HCT116 (cell line): ENCODE results near the gene HSD17B1. TPM values are rescaled to one million over a fixed set of nuclear protein-coding genes. Genes with fewer than 3 reads are reported as not detected.

ENCODE experiments used
- ATAC-seq: fragments of 200-7000 bp; cut with Tn5 transposase; 2 replicates; pipeline ENCODE4 v1.9.1; 2020; ENCODE audit warnings: mild to moderate bottlenecking, moderate library complexity
- BruUV-seq: library from RNA; stranded (reverse); fragments of 400-500 nt; replicated peaks from 2 replicates; lab custom pipeline; 2021; lab: Mats Ljungman, UMichigan
- CTCF ChIA-PET: fragments of 300-600 bp; sonication (Branson Sonifier 250); formaldehyde crosslinking; loops from one replicate; lab custom pipeline; 2021; ENCODE audit warnings: antibody characterized with exemption; lab: Charles Lee
- POLR2A ChIA-PET: fragments of 300-600, 350-600 bp; sonication (Branson Sonifier 250); formaldehyde crosslinking; loops from one replicate; lab custom pipeline; 2021; ENCODE audit warnings: antibody characterized with exemption; lab: Charles Lee
- RAD21 ChIA-PET, 2 experiments: fragments of 300-600 bp; sonication (Branson Sonifier 250); formaldehyde crosslinking; loops; one replicate each; lab custom pipeline; 2023; ENCODE audit warnings: low total read pairs in 2 of 2; ENCODE audit not compliant: uncharacterized antibody in 2 of 2, unreplicated experiment in 2 of 2, low non-redundant PET in 1 of 2; lab: Charles Lee
- DNase-seq: peaks from one replicate; pipeline ENCODE4 v3.0.0-alpha.2; 2010; ENCODE audit warnings: low read depth, low spot score
- H2AFZ ChIP-seq: fragments of 200-600 bp; shearing (Covaris generic), sonication (generic); 2 replicates; pipeline ENCODE4 v1.6.1; 2017; ENCODE audit warnings: low read depth, mixed run types, mixed read lengths, antibody characterized with exemption, low read length; ENCODE audit not compliant: poor library complexity, severe bottlenecking
- H3K27ac ChIP-seq: 2 replicates; pipeline ENCODE4 v1.5.1; 2012; ENCODE audit warnings: low read depth, low read length
- H3K27me3 ChIP-seq: fragments of 200-600 bp; sonication (generic); 2 replicates; pipeline ENCODE4 v1.6.1; 2016; ENCODE audit warnings: mixed run types, low read length, mixed read lengths; ENCODE audit not compliant: insufficient read depth
- H3K36me3 ChIP-seq, 2 experiments: fragments of 200-500 bp in 1 of 2; fragments of 200-600 bp in 1 of 2; sonication (Bioruptor generic) in 1 of 2; sonication (generic) in 1 of 2; 2 replicates each; pipeline versions ENCODE4 v1.5.1 to v1.6.1; 2014 to 2016; ENCODE audit warnings: low read length in 2 of 2, inconsistent platforms in 1 of 2, mixed read lengths in 1 of 2, mixed run types in 1 of 2; ENCODE audit not compliant: insufficient read depth in 2 of 2, control insufficient read depth in 1 of 2
- H3K4me1 ChIP-seq, 2 experiments: fragments of 200-600 bp in 1 of 2; sonication (generic) in 1 of 2; 2 replicates each; pipeline versions ENCODE4 v1.5.1 to v1.6.1; 2012 to 2017; ENCODE audit warnings: low read length in 2 of 2, inconsistent platforms in 1 of 2, mild to moderate bottlenecking in 1 of 2, mixed read lengths in 1 of 2, mixed run types in 1 of 2, moderate library complexity in 1 of 2; ENCODE audit not compliant: insufficient read depth in 2 of 2, control insufficient read depth in 1 of 2
- H3K4me2 ChIP-seq: fragments of 200-600 bp; sonication (generic); 2 replicates; pipeline ENCODE4 v1.6.1; 2017; ENCODE audit warnings: mixed run types, low read length, mixed read lengths
- H3K4me3 ChIP-seq, 2 experiments: fragments of 200-600 bp in 1 of 2; sonication (generic) in 1 of 2; replicated peaks in 1 of 2; 2 replicates each; pipeline ENCODE4 v1.5.1; 2011 to 2016; ENCODE audit warnings: low read length in 2 of 2, control low read depth in 1 of 2, low read depth in 1 of 2, mild to moderate bottlenecking in 1 of 2, mixed read lengths in 1 of 2, mixed run types in 1 of 2
- H3K79me2 ChIP-seq: fragments of 200-600 bp; sonication (generic); 2 replicates; pipeline ENCODE4 v1.6.1; 2017; ENCODE audit warnings: mild to moderate bottlenecking, mixed run types, low read length, moderate library complexity, mixed read lengths; ENCODE audit not compliant: insufficient read depth
- H3K9ac ChIP-seq: fragments of 200-600 bp; sonication (generic); 2 replicates; pipeline ENCODE4 v1.6.1; 2016; ENCODE audit warnings: low read length, mixed read lengths
- H3K9me2 ChIP-seq: fragments of 200-600 bp; sonication (generic), shearing (Covaris generic); 2 replicates; pipeline ENCODE4 v1.6.1; 2017; ENCODE audit warnings: mixed run types, mild to moderate bottlenecking, moderate library complexity; ENCODE audit not compliant: insufficient read depth
- H3K9me3 ChIP-seq, 2 experiments: fragments of 200-500 bp in 1 of 2; fragments of 200-600 bp in 1 of 2; sonication (Bioruptor generic) in 1 of 2; sonication (generic) in 1 of 2; 2 replicates each; pipeline ENCODE4 v1.6.1; 2014 to 2017; ENCODE audit warnings: low read length in 2 of 2, mixed read lengths in 2 of 2, inconsistent platforms in 1 of 2, low read depth in 1 of 2, mild to moderate bottlenecking in 1 of 2, mixed run types in 1 of 2, moderate library complexity in 1 of 2; ENCODE audit not compliant: control insufficient read depth in 1 of 2, insufficient read depth in 1 of 2
- H4K20me1 ChIP-seq: fragments of 200-600 bp; sonication (generic), shearing (Covaris generic); 2 replicates; pipeline ENCODE4 v1.6.1; 2017; ENCODE audit warnings: mixed run types, mild to moderate bottlenecking, moderate library complexity; ENCODE audit not compliant: insufficient read depth
- CEBPB ChIP-seq: IDR thresholded peaks from 2 replicates; pipeline ENCODE4 v1.6.1; 2012; ENCODE audit warnings: low read depth
- EGR1 ChIP-seq: IDR thresholded peaks from 2 replicates; pipeline ENCODE4 v1.6.1; 2012; ENCODE audit warnings: low read depth
- ELF1 ChIP-seq: IDR thresholded peaks from 2 replicates; pipeline ENCODE4 v1.6.1; 2012; ENCODE audit warnings: low read depth, borderline replicate concordance
- EZH2 ChIP-seq: fragments of 200-600 bp; sonication (generic); IDR thresholded peaks from 2 replicates; pipeline ENCODE4 v1.6.1; 2017; ENCODE audit warnings: antibody characterized with exemption, mixed run types
- EZH2phosphoT487 ChIP-seq: fragments of 200-600 bp; IDR thresholded peaks from 2 replicates; pipeline ENCODE4 v1.6.1; 2018; ENCODE audit warnings: antibody characterized with exemption, borderline replicate concordance
- JUND ChIP-seq: IDR thresholded peaks from 2 replicates; pipeline ENCODE4 v1.6.1; 2012
- MAX ChIP-seq: IDR thresholded peaks from 2 replicates; pipeline ENCODE4 v1.6.1; 2012
- POLR2A ChIP-seq: IDR thresholded peaks from 2 replicates; pipeline ENCODE4 v1.7.0; 2011; ENCODE audit warnings: borderline replicate concordance; ENCODE audit not compliant: insufficient read depth, insufficient read length; ENCODE audit errors: extremely low read depth
- RAD21 ChIP-seq: IDR thresholded peaks from 2 replicates; pipeline ENCODE4 v1.6.1; 2012; ENCODE audit warnings: low read depth, mild to moderate bottlenecking
- REST ChIP-seq: IDR thresholded peaks from 2 replicates; pipeline ENCODE4 v1.6.1; 2012; ENCODE audit warnings: low read depth
- SIN3A ChIP-seq: IDR thresholded peaks from 2 replicates; pipeline ENCODE4 v1.6.1; 2012; ENCODE audit warnings: low read depth
- SP1 ChIP-seq: IDR thresholded peaks from 2 replicates; pipeline ENCODE4 v1.6.1; 2012; ENCODE audit warnings: low read depth
- SRF ChIP-seq: IDR thresholded peaks from 2 replicates; pipeline ENCODE4 v1.6.1; 2012; ENCODE audit warnings: low read depth
- TCF7L2 ChIP-seq: IDR thresholded peaks from 2 replicates; pipeline ENCODE4 v1.7.0; 2011; ENCODE audit warnings: borderline replicate concordance, inconsistent platforms; ENCODE audit not compliant: insufficient read depth, insufficient read length; ENCODE audit errors: extremely low read depth
- YY1 ChIP-seq: IDR thresholded peaks from 2 replicates; pipeline ENCODE4 v1.6.1; 2011; ENCODE audit warnings: low read length, low read depth, moderate library complexity, mild to moderate bottlenecking; ENCODE audit not compliant: insufficient replicate concordance; ENCODE audit errors: extremely low read depth
- intact Hi-C: fragments of 100-400 bp; cut with micrococcal nuclease; formaldehyde crosslinking; loops from 2 replicates; pipeline ENCODE4 v1.10.0; 2022
- total RNA-seq: library from RNA; stranded (reverse); gene quantifications from one replicate; pipeline ENCODE4 v1.2.1, GENCODE V29; 2021; ENCODE audit not compliant: unreplicated experiment
- TF ChIP-seq, protein P1 (sequence below): IDR thresholded peaks from 2 replicates; pipeline ENCODE4 v1.6.1; 2012

The HSD17B1 gene
- total RNA-seq, 1 experiment from 2014 or later = 1.4 TPM

DNA sequence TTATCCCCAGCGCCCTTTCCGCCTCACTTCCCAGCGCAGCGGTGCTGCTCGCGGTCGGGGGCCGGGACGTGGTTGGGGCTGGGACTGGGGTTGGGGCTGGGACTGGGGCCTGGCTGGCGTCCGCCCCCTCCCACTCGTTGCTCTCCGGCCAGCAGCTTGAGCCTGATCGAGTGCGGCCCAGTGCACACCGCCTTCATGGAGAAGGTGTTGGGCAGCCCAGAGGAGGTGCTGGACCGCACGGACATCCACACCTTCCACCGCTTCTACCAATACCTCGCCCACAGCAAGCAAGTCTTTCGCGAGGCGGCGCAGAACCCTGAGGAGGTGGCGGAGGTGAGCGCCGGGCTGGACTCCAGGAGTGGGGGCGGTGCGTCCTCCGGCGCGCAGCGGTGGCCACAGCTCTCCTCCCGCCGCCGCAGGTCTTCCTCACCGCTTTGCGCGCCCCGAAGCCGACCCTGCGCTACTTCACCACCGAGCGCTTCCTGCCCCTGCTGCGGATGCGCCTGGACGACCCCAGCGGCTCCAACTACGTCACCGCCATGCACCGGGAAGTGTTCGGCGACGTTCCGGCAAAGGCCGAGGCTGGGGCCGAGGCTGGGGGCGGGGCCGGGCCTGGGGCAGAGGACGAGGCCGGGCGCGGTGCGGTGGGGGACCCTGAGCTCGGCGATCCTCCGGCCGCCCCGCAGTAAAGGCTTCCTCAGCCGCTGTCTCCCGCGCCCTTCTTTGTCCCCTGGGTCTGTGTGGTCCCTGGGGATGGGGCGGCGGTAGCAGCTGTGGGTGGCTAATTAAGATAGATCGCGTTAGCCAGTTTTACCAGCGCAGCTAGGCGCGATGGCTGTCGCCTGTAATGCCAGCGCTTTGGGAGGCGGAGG is 1.8 kb downstream of the HSD17B1 start (continued):
- TF ChIP-seq RAD21 (no peak), SIN3A (no peak), EZH2phosphoT487 (no peak), MAX (peak; percentile 62)

DNA sequence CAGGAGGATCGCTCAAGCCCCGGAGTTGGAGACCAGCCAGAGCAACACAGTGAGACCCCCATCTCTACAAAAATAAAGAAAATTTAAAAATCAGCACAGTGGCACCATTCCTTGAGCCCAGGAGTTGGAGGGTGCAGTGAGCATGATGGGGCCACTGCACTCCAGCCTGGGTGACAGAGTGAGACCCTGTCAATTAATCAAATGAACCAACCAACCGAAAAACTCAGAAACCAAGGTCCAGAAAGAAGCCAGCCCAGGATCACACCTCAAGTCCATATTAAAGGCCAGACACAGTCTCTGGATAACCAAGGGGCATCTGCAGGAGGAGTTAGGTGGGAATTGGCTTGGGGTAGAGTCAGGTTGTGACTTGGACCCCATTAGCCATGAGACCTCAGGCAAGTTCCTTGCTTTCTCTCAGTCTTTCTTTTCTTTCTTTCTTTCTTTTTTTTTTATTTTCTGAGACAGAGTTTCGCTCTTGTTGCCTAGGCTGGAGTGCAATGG is 2.4 kb downstream of the HSD17B1 start:
- H3K9ac ChIP-seq = peak overlapping the region; percentile 97
- CTCF ChIA-PET = interaction anchor here (1.2 to 2.1 kb wide), 2 partner anchors 23 to 123 kb away, joined by 3 to 8 read pairs; partner anchors contain the start of gene PSMC3IP
- H3K4me2 ChIP-seq = peak overlapping the region; percentile 86
- H3K9me3 ChIP-seq = no peaks in the 10 kb centered on the region
- no peaks in the 10 kb centered on the region for H3K9me2 ChIP-seq
- H3K27me3 ChIP-seq = no peaks in the 10 kb centered on the region
- no peaks in the 10 kb centered on the region for H4K20me1 ChIP-seq
- intact Hi-C loops = no loop called here
- peak overlapping the region; percentile 93 to 99 for H3K4me3 ChIP-seq
- ATAC-seq = peak; percentile 3
- no peak overlapping the region for H2AFZ ChIP-seq
- no peaks in the 10 kb centered on the region for H3K36me3 ChIP-seq
- BruUV-seq = TSS peak; percentile 92
- RAD21 ChIA-PET = no interaction called here
- POLR2A ChIA-PET = interaction anchor here (0.5 to 1.6 kb wide), 2 partner anchors 132 to 145 kb away, joined by 3 read pairs; partner anchors contain the start of gene CAVIN1
- peaks cover 17% of the 10 kb centered on the region; the same call in 1 of the 2 replicates for H3K79me2 ChIP-seq
- peak overlapping the region; percentile 94 for H3K27ac ChIP-seq
- no peak for DNase-seq
- TF ChIP-seq ELF1 = no peak
- no peak for TF ChIP-seq TCF7L2
- no peak for TF ChIP-seq SRF
- no peak for TF ChIP-seq JUND
- no peak for TF ChIP-seq SP1
- TF ChIP-seq CEBPB = no peak
- no peak for TF ChIP-seq REST
- TF ChIP-seq SIN3A = no peak
- no peak for TF ChIP-seq POLR2A
- TF ChIP-seq YY1 = no peak
- TF ChIP-seq, protein P1, sequence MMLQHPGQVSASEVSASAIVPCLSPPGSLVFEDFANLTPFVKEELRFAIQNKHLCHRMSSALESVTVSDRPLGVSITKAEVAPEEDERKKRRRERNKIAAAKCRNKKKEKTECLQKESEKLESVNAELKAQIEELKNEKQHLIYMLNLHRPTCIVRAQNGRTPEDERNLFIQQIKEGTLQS = no peak
- no peak for TF ChIP-seq EZH2
- TF ChIP-seq MAX = no peak
- TF ChIP-seq EGR1 = no peak
- peaks cover 13 to 39% of the 10 kb centered on the region in 2 experiments for H3K4me1 ChIP-seq
